DND-41 (cell line): ENCODE measurements around the gene CACUL1.

ENCODE experiments used
- ATAC-seq: fragments of 200-7000 bp; cut with Tn5 transposase; 3 replicates; pipeline ENCODE4 v1.9.1; 2021; ENCODE audit warnings: low read depth; ENCODE audit not compliant: insufficient read depth
- DNase-seq: peaks from one replicate; pipeline ENCODE4 v3.0.0-alpha.2; 2020
- H2AFZ ChIP-seq: 2 replicates; pipeline ENCODE4 v1.6.0; 2012; ENCODE audit warnings: low read depth, low read length
- H3K27ac ChIP-seq: 2 replicates; pipeline ENCODE4 v1.5.1; 2012; ENCODE audit warnings: low read length, inconsistent platforms
- H3K27me3 ChIP-seq: fragments of 200-600 bp; sonication (generic); 2 replicates; pipeline ENCODE4 v1.6.0; 2012; ENCODE audit warnings: low read length, mild to moderate bottlenecking, inconsistent platforms; ENCODE audit not compliant: insufficient read depth, poor library complexity
- H3K36me3 ChIP-seq: 2 replicates; pipeline ENCODE4 v1.5.1; 2012; ENCODE audit warnings: low read length, inconsistent platforms; ENCODE audit not compliant: insufficient read depth
- H3K4me1 ChIP-seq: 2 replicates; pipeline ENCODE4 v1.5.1; 2012; ENCODE audit warnings: mild to moderate bottlenecking, low read length; ENCODE audit not compliant: insufficient read depth
- H3K4me2 ChIP-seq: 2 replicates; pipeline ENCODE4 v1.6.0; 2012; ENCODE audit warnings: mild to moderate bottlenecking, moderate library complexity, low read length, inconsistent platforms; ENCODE audit not compliant: insufficient read depth
- H3K4me3 ChIP-seq, 2 experiments: fragments of 200-600 bp in 1 of 2; shearing (Covaris generic) in 1 of 2; 2 replicates each; pipeline ENCODE4 v1.5.1; 2012 to 2016; ENCODE audit warnings: inconsistent platforms in 2 of 2, low read length in 2 of 2, mild to moderate bottlenecking in 2 of 2, low read depth in 1 of 2, moderate library complexity in 1 of 2
- H3K79me2 ChIP-seq: 2 replicates; pipeline ENCODE4 v1.6.0; 2012; ENCODE audit warnings: low read length, inconsistent platforms; ENCODE audit not compliant: insufficient read depth
- H3K9ac ChIP-seq: 2 replicates; pipeline ENCODE4 v1.6.0; 2012; ENCODE audit warnings: low read depth, mild to moderate bottlenecking, inconsistent platforms, low read length, moderate library complexity
- H3K9me3 ChIP-seq: 2 replicates; pipeline ENCODE4 v1.5.1; 2012; ENCODE audit warnings: low read length, moderate library complexity, mild to moderate bottlenecking, inconsistent platforms; ENCODE audit not compliant: insufficient read depth, severe bottlenecking
- H4K20me1 ChIP-seq: 2 replicates; pipeline ENCODE4 v1.6.0; 2012; ENCODE audit warnings: low read length; ENCODE audit not compliant: insufficient read depth
- CTCF ChIP-seq: IDR thresholded peaks from 2 replicates; pipeline ENCODE4 v1.5.1; 2012; ENCODE audit warnings: borderline replicate concordance, low read length, moderate library complexity, mild to moderate bottlenecking; ENCODE audit not compliant: poor library complexity, severe bottlenecking; ENCODE audit errors: extremely low read depth
- EZH2 ChIP-seq: IDR thresholded peaks from 3 replicates; pipeline ENCODE4 v1.6.1; 2012; ENCODE audit warnings: borderline replicate concordance, low read depth, mild to moderate bottlenecking, moderate library complexity, low read length, inconsistent platforms; ENCODE audit not compliant: severe bottlenecking

The CACUL1 gene

GRCh38 chr10:118753331-118754228, 1.2 kb downstream of the CACUL1 start:
- Histone ChIP-seq H3K9me3 (no peaks in the 10 kb centered on the region), H3K4me3 (peak overlapping the region; percentile 80 to 97), H3K4me2 (peak overlapping the region; percentile 78), H3K27me3 (no peaks in the 10 kb centered on the region), H3K79me2 (peaks cover 61% of the 10 kb centered on the region), H3K36me3 (peaks cover 9% of the 10 kb centered on the region), H2AFZ (peak overlapping the region; percentile 97), H3K4me1 (peaks cover 32% of the 10 kb centered on the region), H3K9ac (peak overlapping the region; percentile 95), H3K27ac (peak overlapping the region; percentile 95), H4K20me1 (peaks cover 46% of the 10 kb centered on the region)
- ATAC-seq = peak; percentile 17; the same call in 2 of the 3 replicates
- no peak for TF ChIP-seq EZH2
- TF ChIP-seq CTCF = no peak
- DNase-seq = peak; percentile 14

DNA sequence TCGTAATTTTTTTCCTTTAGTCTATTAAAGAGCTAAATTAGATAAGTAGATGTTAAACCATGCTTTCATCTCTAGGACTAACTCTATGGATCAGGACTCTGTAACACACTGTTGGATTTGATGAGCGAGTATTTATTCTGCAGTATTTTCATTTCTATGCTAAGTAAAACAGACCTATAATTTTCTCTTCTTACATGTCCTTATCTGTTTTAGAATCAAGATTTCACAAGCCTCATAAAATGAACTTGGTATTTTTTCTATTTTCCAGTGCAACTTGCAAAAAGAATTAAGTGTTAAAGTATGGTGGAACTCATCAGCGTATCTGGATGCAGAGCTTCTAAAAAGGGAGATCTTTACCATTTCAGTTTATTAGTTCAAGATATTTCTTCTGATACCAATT, 2.4 kb downstream of the CACUL1 start:
- Histone ChIP-seq H2AFZ (no peak overlapping the region), H3K4me2 (peak overlapping the region; percentile 78), H3K9me3 (no peaks in the 10 kb centered on the region), H3K79me2 (peaks cover 73% of the 10 kb centered on the region), H3K9ac (peak overlapping the region; percentile 95; the same call in 1 of the 2 replicates), H3K4me3 (peak overlapping the region in 1 of 2 experiments; percentile 21; a peak in 1 of 4 replicates), H4K20me1 (peaks cover 57% of the 10 kb centered on the region), H3K4me1 (peaks cover 32% of the 10 kb centered on the region), H3K27ac (no peak overlapping the region), H3K27me3 (no peaks in the 10 kb centered on the region), H3K36me3 (peaks cover 15% of the 10 kb centered on the region)
- TF ChIP-seq EZH2 (no peak), CTCF (no peak)
- no peak for DNase-seq
- no peak for ATAC-seq

GRCh38 chr10:118751265-118751664, 3.5 kb downstream of the CACUL1 start:
- no peak overlapping the region for H2AFZ ChIP-seq
- H3K4me1 ChIP-seq = peaks cover 32% of the 10 kb centered on the region
- no peak for ATAC-seq
- no peak overlapping the region for H3K27ac ChIP-seq
- peaks cover 15% of the 10 kb centered on the region for H3K36me3 ChIP-seq
- H3K4me2 ChIP-seq = peak overlapping the region; percentile 78; the same call in 1 of the 2 replicates
- H3K27me3 ChIP-seq = no peaks in the 10 kb centered on the region
- no peak for DNase-seq
- peaks cover 84% of the 10 kb centered on the region for H3K79me2 ChIP-seq
- no peak overlapping the region for H3K4me3 ChIP-seq
- no peaks in the 10 kb centered on the region for H3K9me3 ChIP-seq
- H3K9ac ChIP-seq = no peak overlapping the region
- peaks cover 67% of the 10 kb centered on the region for H4K20me1 ChIP-seq
- no peak for TF ChIP-seq CTCF
- no peak for TF ChIP-seq EZH2
